ENCODE results near the gene GPD1.
"Not testable (repeated sequence)": the region's sequence is repeated elsewhere in the genome, so short reads cannot be mapped to it uniquely, and the experiment has no call there.

GPD1 gene

GRCh38 chr12:50074936-50075807 lies 28.6 kb upstream of the GPD1 start:
- peak; percentile 49 for DNase-seq

DNA sequence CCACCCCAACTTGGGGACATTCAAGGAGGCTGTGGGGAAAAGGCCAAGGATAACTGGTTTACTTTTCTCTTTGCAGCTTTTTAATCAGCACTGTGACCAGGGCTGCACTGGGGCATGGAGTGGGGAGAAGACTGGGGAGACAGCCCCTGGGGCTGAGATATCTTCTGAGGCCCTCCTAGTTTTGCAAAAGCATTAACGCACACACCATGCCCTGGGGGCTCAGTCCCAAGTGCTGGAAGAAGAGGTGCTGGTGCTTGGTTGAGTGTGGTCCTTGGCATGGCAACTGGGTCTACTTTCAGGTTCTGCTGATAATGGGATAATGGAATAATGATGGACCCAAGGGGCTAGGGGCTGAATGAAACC lies 28.0 kb upstream of the GPD1 start:
- DNase-seq: no peak

DNA sequence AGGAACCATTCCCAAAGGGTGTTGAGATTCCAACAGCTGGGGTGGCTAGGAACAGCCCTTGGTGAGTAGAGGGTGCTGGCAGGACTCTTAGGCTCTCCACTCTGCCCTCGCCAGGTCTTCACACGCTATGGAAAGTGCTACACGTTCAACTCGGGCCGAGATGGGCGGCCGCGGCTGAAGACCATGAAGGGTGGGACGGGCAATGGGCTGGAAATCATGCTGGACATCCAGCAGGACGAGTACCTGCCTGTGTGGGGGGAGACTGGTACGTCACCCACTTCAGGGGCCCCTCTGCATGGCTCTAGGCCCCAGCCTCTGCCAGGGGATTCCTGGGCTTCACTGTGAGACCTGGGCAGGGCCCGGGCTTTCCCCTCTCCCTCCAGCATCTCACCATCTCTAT lies 26.7 kb upstream of the GPD1 start:
- no peak for DNase-seq

DNA sequence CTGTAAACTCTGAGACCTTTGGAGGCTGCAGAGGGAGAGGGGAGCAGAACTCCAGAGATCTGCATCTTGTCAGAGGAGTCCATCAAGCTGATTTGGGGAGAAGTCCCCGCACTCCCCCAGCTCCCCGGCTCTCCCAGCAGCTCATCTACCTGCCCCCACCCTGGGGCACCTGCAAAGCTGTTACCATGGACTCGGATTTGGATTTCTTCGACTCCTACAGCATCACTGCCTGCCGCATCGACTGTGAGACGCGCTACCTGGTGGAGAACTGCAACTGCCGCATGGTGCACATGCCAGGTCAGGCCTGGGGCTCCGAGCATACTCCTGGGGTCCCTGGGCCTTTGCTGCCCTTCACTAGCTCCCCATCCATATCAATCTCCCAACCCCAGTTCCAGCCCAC lies 25.5 kb upstream of the GPD1 start:
- no peak for DNase-seq

GRCh38 chr12:50079771-50080170 lies 24.0 kb upstream of the GPD1 start:
- DNase-seq: no peak

DNA sequence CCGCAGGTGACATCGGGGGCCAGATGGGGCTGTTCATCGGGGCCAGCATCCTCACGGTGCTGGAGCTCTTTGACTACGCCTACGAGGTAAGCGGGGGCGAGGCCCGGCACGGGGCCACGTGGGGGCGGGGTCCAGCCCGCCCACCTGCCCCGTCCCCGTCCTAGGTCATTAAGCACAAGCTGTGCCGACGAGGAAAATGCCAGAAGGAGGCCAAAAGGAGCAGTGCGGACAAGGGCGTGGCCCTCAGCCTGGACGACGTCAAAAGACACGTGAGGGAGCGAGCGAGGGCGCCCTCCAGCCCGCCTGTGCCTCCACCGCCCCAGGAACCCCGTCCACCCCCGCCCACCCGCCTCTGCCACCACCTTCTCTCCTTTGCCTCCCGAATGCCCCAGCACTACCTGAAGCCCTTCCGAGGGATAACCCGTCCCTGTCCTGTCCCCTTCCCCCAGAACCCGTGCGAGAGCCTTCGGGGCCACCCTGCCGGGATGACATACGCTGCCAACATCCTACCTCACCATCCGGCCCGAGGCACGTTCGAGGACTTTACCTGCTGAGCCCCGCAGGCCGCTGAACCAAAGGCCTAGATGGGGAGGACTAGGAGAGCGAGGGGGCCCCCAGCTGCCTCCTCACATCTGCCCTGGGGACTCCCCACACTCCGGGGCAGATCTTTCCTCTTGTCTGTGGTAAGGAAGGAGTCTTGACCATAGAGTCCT lies 22.6 kb upstream of the GPD1 start:
- no peak for DNase-seq

GRCh38 chr12:50082644-50083043 lies 21.2 kb upstream of the GPD1 start:
- DNase-seq: no peak

- DNase-seq: no peak
Measured at GRCh38 chr12:50083301-50083700, 20.5 kb upstream of the GPD1 start.

GRCh38 chr12:50084409-50084774 lies 19.4 kb upstream of the GPD1 start:
- DNase-seq: not testable (repeated sequence)

DNA sequence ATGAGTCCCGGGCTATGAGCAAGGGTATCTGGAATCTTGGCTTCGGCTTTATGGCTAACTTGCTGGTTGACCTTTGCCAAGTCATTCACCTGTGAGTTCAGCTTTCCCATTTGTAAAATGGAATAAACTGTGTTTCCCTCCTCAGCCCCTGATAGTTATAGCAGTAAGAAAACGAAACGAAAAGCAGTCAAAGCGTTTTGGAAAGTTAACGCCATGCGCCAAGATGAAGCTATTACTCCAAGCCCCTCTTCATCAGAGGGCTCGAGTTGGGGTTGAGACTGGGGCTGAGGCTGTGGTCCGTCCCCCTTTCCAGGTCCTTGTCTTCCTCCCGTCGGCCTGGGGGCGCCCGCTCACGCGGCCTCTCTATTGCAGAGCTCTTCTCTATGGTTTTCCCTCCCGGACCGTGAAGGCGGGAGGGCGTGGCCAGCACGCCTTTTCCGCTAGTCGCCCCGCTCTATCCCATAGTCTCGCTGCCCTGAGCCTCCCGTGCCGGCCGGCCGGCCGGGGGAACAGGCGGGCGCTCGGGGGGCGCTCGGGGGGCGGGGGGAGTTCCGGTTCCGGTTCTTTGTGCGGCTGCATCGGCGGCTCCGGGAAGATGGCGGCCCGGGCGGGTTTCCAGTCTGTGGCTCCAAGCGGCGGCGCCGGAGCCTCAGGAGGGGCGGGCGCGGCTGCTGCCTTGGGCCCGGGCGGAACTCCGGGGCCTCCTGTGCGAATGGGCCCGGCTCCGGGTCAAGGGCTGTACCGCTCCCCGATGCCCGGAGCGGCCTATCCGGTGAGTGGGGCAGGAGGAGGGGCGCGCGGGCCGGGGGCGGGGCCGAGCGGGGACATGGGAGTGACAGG lies 18.8 kb upstream of the GPD1 start, which contains the start of gene SMARCD1:
SMARCD1 (plus strand) TSS at position 568 of the 840 bp plus-strand sequence; CDS start at position 596, 28 bp downstream.
- DNase-seq: peak; percentile 95

- no peak for DNase-seq
Measured at GRCh38 chr12:50085615-50086072, 18.2 kb upstream of the GPD1 start.

DNA sequence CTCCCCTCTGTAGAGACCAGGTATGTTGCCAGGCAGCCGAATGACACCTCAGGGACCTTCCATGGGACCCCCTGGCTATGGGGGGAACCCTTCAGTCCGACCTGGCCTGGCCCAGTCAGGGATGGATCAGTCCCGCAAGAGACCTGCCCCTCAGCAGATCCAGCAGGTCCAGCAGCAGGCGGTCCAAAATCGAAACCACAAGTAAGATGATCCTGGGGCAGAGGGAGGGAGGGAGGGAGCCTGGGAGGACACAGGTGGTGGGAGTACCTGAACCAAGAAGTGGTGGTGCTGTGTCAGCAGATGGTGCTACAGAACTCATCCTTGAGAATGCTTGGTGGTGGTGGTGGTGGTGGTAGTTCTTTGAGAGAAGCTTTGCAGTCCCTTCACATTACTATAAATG lies 17.7 kb upstream of the GPD1 start:
- DNase-seq: no peak

GRCh38 chr12:50087151-50087550 lies 16.7 kb upstream of the GPD1 start:
- no peak for DNase-seq

DNA sequence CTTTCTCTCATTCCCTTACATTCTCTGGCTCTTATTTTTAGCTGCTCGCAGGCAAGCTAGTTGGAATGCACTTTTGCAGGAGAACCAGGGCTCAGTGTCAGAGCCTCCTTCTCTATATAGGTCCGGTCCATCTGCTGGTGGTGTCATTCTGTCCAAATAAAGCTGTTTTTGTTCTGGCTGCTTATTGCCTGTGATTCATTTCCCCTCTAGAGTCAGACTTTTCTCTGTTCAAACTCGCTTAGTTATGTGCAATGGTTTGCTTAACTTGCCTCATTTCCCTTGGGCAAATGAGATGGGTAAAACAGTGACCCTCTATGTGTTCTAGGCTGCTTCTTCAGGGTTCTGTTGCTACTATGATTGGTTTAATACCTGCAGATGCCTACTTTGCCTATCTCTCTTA lies 15.8 kb upstream of the GPD1 start:
- no peak for DNase-seq

DNA sequence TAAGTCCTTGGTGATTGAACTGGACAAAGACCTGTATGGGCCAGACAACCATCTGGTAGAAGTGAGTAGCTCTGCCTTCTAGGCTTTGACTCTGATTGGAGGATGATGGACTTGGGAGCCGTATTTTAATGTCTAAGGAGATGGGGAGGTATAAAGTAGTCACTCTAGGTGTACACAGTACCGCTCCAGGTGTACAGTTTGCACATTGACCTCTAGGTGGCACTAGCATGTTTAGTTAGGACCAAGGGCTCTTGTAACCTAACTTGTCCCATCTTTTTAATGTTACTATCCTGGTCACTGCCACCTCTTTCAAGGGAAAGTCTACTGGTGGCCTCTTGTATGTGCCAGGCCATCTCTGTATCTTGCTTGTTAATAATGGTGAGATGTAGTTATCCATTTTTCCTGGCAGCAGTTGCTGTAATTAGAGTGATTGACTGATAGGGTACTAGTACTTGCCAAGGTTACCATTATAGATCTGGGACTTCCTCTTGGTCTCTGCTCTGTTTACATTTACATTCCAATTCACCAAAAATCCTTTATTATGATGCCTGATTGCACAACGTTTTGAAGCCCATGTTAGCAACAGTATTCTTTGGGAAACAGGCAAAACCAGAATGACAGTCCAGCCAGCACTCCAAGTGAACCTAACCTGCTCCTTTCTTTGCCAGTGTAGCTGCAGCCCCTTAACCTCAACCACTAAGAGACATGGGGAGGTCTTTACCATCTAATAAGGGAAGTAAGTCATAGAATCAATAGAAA lies 15.1 kb upstream of the GPD1 start:
- DNase-seq: peak; percentile 77

DNA sequence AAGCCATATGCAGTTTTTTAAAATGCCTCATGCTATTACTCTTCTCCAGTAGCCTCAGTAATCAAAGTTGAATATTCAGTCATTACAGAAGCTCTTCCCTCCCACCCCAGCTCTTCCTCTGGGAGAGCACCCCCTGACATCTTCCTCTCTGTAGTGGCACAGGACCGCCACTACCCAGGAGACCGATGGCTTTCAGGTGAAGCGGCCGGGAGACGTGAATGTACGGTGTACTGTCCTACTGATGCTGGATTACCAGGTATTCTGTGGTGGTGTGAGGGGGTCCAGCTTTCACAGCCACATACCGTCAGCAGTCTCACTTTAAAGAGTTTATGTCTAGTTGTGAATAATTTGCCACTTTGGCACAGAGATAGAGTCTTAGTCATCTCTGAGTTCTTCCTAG lies 14.1 kb upstream of the GPD1 start:
- DNase-seq: no peak

- no peak for DNase-seq
Measured at GRCh38 chr12:50090391-50090790, 13.4 kb upstream of the GPD1 start.

DNA sequence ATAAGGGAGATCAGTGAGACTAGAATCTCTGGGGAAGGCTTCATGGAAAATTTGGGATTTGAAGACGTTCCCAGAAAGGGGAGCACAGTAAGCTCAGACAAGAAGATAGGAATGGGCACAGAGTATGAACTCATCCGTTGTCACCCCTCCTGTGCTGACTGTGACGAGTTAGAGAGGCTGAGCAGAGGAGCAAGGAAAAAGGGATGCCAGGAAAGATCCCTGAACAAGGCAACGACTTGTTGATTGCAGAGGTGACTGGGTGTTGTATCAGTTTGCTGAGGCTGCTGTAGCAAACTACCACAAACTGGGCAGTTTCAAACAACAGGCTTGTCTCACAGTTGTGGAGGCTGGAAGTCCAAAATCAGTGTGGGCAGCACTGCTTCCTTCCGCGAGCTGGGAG lies 5.9 kb upstream of the GPD1 start:
- no peak for DNase-seq

DNA sequence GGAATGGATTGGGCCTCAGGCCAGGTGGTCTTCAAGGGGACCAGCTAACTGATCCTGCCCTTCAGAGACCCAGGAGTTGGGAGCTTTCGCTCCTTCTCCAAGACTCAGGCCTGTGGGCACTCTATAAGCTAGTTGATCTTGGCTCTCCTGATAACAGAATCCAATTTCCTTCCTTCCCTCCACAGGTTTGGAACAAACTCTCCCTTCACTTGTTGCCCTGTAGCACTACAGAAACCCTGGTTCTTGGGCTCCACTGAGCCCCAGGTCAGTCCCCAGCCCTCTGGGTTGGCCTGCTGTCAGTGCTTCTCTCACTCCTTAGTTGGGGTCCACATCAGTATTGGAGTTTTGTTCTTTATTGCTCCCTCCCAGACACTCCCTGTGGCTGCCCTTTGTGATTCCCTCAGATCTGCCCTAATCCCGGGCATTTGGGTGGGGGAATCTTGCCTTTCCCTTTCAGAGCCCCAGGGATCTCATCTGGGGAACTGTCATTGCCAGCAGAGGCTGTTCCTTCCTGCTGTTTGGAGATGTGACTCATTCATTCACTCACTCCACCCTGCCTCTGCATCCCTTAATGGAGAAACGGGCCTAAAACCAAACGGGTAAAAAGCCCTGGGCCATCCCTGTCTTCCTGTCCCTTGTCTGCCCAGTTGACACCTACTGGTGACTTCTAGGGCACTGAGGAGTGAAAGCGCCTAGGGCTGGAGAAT lies 4.4 kb upstream of the GPD1 start:
- DNase-seq: no peak

DNA sequence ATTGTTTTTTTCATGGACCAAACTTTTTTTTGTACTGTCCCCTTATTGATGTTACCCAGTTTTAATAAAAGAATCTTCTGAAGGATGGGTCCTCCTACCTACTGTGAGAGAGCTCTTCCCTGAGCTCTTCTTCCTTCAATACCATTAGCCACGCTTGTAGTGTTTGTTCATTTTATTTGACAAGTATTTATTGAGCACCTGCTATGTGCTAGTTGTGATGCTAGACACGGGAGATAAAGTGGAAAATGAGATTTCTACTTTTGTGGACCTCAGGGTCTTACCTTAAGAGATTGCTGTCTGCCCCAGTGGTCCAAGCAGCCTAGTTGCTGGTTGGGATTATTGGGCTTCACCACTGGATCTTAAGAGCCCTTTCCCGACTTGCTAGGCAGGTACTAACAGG lies 3.2 kb upstream of the GPD1 start:
- DNase-seq: no peak

- DNase-seq: no peak
Measured at GRCh38 chr12:50101663-50102062, 2.1 kb upstream of the GPD1 start.

DNA sequence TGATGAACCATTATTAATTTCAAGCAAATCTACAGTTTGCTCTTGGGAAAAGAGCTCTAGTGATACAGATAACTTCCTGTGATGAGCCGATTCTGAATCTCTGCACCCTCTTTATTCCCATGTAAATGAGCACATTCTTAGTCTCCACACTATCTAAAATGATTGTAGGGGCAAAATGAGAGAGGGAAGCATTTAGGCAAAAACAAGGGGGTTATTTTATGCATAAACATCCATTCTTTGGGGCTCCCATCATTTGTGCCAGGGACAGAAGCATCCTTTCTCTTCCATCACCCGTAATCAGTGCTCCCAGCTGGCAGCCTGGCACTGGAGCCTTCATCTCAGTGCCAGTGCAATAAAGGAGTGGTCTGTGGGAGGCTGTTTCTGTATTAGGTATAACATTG lies 1.7 kb upstream of the GPD1 start:
- no peak for DNase-seq
